GM12878 (cell line): ENCODE results near the gene FOXO3. TPM values are rescaled to one million over a fixed set of nuclear protein-coding genes. Genes with fewer than 3 reads are reported as not detected.

Experiments
- BCL3 ChIP-seq: IDR thresholded peaks from 2 replicates; pipeline ENCODE4 v1.6.1; 2011; ENCODE audit warnings: borderline replicate concordance, low read depth, mild to moderate bottlenecking, moderate library complexity, low read length; ENCODE audit not compliant: insufficient read depth, poor library complexity, severe bottlenecking
- BRCA1 ChIP-seq: IDR thresholded peaks from 2 replicates; pipeline ENCODE4 v1.6.1; 2011; ENCODE audit warnings: low read depth, low read length, improper control_type of control experiment
- CEBPZ ChIP-seq: fragments of 150-350 bp; IDR thresholded peaks from 2 replicates; pipeline ENCODE4 v1.6.1; 2016; ENCODE audit warnings: low read depth, low read length
- CHD2 ChIP-seq: IDR thresholded peaks from 2 replicates; pipeline ENCODE4 v1.6.1; 2011; ENCODE audit warnings: low read depth, low read length, improper control_type of control experiment, borderline replicate concordance
- CUX1 ChIP-seq: IDR thresholded peaks from 2 replicates; pipeline ENCODE4 v1.6.1; 2012; ENCODE audit warnings: improper control_type of control experiment, low read depth, low read length; ENCODE audit not compliant: insufficient replicate concordance
- FOXM1 ChIP-seq: IDR thresholded peaks from 2 replicates; pipeline ENCODE4 v1.6.1; 2012; ENCODE audit warnings: low read depth, mild to moderate bottlenecking, inconsistent platforms, low read length, moderate library complexity
- IRF4 ChIP-seq: IDR thresholded peaks from 2 replicates; pipeline ENCODE4 v1.6.1; 2011; ENCODE audit warnings: low read depth, low read length
- MTA2 ChIP-seq: fragments of 450-650 bp; IDR thresholded peaks from 2 replicates; pipeline ENCODE4 v1.6.1; 2016; ENCODE audit warnings: low read depth, mild to moderate bottlenecking, moderate library complexity
- SIN3A ChIP-seq: IDR thresholded peaks from 2 replicates; pipeline ENCODE4 v1.6.1; 2012; ENCODE audit warnings: low read depth, low read length, improper control_type of control experiment
- SMARCA5 ChIP-seq: fragments of 450-650 bp; IDR thresholded peaks from 2 replicates; pipeline ENCODE4 v1.6.1; 2017; ENCODE audit warnings: mild to moderate bottlenecking
- SRF ChIP-seq, 2 experiments: IDR thresholded peaks; 2 replicates each; pipeline ENCODE4 v1.6.1; 2011; ENCODE audit warnings: low read depth in 2 of 2, low read length in 2 of 2, mild to moderate bottlenecking in 1 of 2, moderate library complexity in 1 of 2
- TCF12 ChIP-seq: IDR thresholded peaks from 2 replicates; pipeline ENCODE4 v1.6.1; 2011; ENCODE audit warnings: low read depth, mild to moderate bottlenecking, low read length
- ZBTB33 ChIP-seq: fragments of 450-650 bp; IDR thresholded peaks from 2 replicates; pipeline ENCODE4 v1.6.1; 2017; ENCODE audit warnings: mild to moderate bottlenecking
- polyA plus RNA-seq, 11 experiments: library from polyadenylated mRNA; depleted of rRNA in 4 of 11; unstranded in 6 of 11; stranded (reverse) in 5 of 11; fragments of >200 nt; fragmentation: Nextera tagmentation in 4 of 11; fragmentation: Illumina TruSeq in 1 of 11; extraction: Ambion mirVana in 4 of 11; extraction: Trizol in 1 of 11; gene quantifications; 1 replicate in 1 of 11; 2 replicates in 10 of 11; pipeline versions ENCODE4 v1.2.1 to v1.2.3, GENCODE V29; 2011 to 2016; ENCODE audit warnings: inconsistent platforms in 2 of 11, missing spikeins in 2 of 11, low read depth in 1 of 11
- total RNA-seq, 4 experiments: library from RNA; depleted of rRNA in 3 of 4; stranded (reverse); fragments of >200 nt in 3 of 4; fragmentation: Illumina TruSeq in 1 of 4; extraction: Trizol in 1 of 4; gene quantifications; 2 replicates each; pipeline versions ENCODE4 v1.2.1 to v1.2.3, GENCODE V29; 2013 to 2021
- TF ChIP-seq, protein P1 (sequence below): fragments of 450-650 bp; conservative IDR thresholded peaks from 2 replicates; pipeline ENCODE4 v1.6.1; 2017; ENCODE audit warnings: mild to moderate bottlenecking, moderate library complexity

FOXO3 gene
- total and polyA plus RNA-seq, 10 of the 15 experiments (the other 5 are each of a cell fraction or from before 2014, with no cell fraction given), result 0.82 to 4.5 (median 1.7) TPM

GRCh38 chr6:108564178-108564577 lies 3.5 kb downstream of the FOXO3 start (continued):
- TF ChIP-seq CEBPZ (no peak), BRCA1 (no peak), TCF12 (peak; percentile 72; the same call in 1 of the 2 replicates), MTA2 (peak; percentile 87), CHD2 (peak; percentile 62; the same call in 1 of the 2 replicates), CUX1 (no peak), SMARCA5 (no peak), ZBTB33 (no peak), BCL3 (peak; percentile 82), FOXM1 (peak; percentile 95; the same call in 1 of the 2 replicates), SRF (IDR thresholded peaks at IDR 0.05; ENCODE audit: low read depth in 2 of 2, low read length in 2 of 2) (0 out of 4 replicates have a peak, but pooled peaks of 1 of the 2 experiments have one; percentile 57), IRF4 (peak; percentile 100), SIN3A (no peak)
- TF ChIP-seq, protein P1, sequence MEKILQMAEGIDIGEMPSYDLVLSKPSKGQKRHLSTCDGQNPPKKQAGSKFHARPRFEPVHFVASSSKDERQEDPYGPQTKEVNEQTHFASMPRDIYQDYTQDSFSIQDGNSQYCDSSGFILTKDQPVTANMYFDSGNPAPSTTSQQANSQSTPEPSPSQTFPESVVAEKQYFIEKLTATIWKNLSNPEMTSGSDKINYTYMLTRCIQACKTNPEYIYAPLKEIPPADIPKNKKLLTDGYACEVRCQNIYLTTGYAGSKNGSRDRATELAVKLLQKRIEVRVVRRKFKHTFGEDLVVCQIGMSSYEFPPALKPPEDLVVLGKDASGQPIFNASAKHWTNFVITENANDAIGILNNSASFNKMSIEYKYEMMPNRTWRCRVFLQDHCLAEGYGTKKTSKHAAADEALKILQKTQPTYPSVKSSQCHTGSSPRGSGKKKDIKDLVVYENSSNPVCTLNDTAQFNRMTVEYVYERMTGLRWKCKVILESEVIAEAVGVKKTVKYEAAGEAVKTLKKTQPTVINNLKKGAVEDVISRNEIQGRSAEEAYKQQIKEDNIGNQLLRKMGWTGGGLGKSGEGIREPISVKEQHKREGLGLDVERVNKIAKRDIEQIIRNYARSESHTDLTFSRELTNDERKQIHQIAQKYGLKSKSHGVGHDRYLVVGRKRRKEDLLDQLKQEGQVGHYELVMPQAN, result no peak; the same call in 1 of the 2 replicates
